ENCODE data around the gene FBLN7.

FBLN7 gene

DNA sequence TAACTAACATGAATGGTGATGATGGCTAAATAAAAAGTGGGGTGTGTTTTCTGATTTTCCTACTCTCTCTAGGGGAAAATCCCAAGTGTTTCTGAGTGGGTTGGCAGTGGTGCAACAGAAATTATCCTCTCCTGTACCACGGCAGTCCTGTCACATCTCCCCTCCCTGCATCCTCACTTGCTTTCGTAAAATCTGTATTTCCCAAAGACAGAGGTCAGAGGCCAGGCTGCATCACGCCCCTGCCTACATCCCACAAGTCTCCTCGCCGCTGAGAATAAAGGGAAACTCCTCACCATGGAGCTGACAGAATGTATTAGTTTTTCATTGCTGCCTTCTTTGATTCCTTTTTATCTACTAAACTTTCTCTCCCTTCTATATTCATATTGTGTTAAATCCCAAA is 13.1 kb downstream of the FBLN7 start:
- ChIA-PET POLR2A (no interaction called here), CTCF (interaction anchor here (1.3 to 2.2 kb wide), 2 partner anchors 29 to 108 kb away, joined by 3 to 6 read pairs; no protein-coding TSS in a partner anchor)
- no peak overlapping the region for H3K4me3 ChIP-seq (ENCODE audit: low read depth, low read length)
- DNase-seq (ENCODE audit: low read depth, low spot score) = no peak
- TF ChIP-seq, protein P1, sequence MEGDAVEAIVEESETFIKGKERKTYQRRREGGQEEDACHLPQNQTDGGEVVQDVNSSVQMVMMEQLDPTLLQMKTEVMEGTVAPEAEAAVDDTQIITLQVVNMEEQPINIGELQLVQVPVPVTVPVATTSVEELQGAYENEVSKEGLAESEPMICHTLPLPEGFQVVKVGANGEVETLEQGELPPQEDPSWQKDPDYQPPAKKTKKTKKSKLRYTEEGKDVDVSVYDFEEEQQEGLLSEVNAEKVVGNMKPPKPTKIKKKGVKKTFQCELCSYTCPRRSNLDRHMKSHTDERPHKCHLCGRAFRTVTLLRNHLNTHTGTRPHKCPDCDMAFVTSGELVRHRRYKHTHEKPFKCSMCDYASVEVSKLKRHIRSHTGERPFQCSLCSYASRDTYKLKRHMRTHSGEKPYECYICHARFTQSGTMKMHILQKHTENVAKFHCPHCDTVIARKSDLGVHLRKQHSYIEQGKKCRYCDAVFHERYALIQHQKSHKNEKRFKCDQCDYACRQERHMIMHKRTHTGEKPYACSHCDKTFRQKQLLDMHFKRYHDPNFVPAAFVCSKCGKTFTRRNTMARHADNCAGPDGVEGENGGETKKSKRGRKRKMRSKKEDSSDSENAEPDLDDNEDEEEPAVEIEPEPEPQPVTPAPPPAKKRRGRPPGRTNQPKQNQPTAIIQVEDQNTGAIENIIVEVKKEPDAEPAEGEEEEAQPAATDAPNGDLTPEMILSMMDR (IDR thresholded peaks at IDR 0.05; ENCODE audit: insufficient read depth, low read length, missing control alignments) = no peak

DNA sequence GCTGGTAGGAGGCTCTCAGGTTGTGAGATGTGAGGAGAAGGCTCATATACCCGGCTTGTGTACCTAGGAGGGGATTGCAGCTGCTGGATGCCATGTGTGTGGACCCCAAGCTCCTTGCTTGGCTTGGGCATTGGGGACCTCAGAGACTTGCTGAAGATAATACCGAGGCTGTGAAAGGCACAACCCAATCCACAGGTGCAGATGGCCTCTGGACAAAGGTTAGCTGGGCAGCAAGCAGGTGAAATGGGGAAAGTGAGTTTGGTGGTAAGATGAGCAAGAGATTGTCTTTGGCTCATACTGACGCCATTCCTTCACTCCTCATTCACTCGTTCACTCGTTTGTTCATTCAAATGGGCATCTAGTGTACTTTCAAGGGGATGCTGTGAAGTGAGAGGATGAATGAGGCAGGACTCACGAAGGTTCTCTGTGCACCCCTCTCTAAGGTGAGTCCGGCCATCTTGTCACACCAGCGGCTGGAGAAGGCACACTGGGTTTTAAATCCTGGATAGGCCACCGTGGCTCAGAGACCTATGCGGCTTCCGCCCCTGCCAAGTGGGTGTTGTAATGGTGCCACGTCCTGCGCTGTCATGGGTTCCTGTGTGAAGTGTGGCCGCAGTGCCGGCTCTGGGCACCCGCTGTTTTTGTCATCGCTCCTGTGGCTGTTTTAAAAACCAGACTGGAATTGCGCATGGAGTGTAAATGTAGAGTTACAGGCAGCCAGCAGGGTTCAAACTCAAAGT is 13.7 kb downstream of the FBLN7 start:
- DNase-seq (ENCODE audit: low read depth, low spot score) = no peak
- ChIA-PET CTCF (interaction anchor here (1.1 to 2.2 kb wide), 3 partner anchors 18 to 107 kb away, joined by 3 to 6 read pairs (median 3); no protein-coding TSS in a partner anchor), POLR2A (no interaction called here)
- H3K4me3 ChIP-seq (ENCODE audit: low read depth, low read length) = no peak overlapping the region
- TF ChIP-seq, protein P1 (IDR thresholded peaks at IDR 0.05; ENCODE audit: insufficient read depth, low read length, missing control alignments) = no peak

DNA sequence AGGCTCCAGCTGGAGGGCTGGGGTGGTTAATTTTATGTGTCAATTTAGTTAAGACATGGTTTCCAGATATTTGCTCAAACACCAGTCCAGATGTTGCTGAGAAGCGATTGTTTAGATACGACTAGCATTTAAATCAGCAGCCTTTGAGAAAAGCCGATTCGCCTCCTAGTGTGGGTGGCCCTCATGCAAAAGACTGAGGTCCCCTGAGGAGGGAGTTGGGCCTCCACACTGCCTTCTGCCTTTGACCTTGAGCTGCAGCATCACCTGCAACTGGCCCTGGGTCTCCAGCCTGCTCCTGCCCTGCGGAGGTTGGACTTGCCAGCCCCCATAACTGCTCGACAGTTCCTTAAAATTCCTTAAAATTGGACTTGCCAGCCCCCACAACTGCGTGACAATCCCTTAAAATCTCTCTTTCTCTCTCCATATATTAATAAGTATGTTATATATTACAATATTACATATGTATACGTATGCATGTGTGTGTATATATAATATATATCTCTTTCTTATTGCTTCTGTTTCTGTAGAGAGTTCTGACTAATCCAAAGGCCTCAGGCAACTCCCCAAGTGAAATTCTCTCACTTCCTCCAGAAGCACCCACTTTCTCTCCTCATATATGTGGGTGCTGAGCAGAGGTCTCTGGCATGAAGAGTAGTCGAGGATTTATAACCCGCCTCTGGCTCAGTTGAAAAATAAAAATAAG is 14.4 kb downstream of the FBLN7 start:
- no peak overlapping the region for H3K4me3 ChIP-seq (ENCODE audit: low read depth, low read length)
- TF ChIP-seq, protein P1 (IDR thresholded peaks at IDR 0.05; ENCODE audit: insufficient read depth, low read length, missing control alignments) = no peak
- ChIA-PET POLR2A (no interaction called here), CTCF (interaction anchor here (1.1 kb wide), 1 partner anchor 18 kb away, joined by 3 read pairs; no protein-coding TSS in a partner anchor)
- no peak for DNase-seq (ENCODE audit: low read depth, low spot score)

DNA sequence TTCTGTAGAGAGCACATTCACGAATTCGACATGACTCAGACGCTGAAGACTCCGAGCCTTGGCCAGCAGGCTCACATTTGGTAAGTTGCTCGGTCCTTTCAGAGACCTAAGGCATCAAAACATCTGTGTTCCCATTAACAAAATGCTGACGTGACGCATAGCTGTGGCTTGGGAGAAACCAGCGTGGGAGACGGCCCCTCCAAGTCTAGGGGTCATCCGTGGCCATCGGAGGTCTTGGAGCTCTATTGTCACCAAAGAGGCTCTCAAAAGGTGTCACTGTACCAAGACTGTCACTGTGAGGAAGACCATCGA is 14.9 kb downstream of the FBLN7 start:
- no peak overlapping the region for H3K4me3 ChIP-seq (ENCODE audit: low read depth, low read length)
- TF ChIP-seq, protein P1 (IDR thresholded peaks at IDR 0.05; ENCODE audit: insufficient read depth, low read length, missing control alignments) = no peak
- CTCF ChIA-PET = interaction anchor here (1.1 kb wide), 1 partner anchor 19 kb away, joined by 3 read pairs; no protein-coding TSS in a partner anchor
- no peak for DNase-seq (ENCODE audit: low read depth, low spot score)
- POLR2A ChIA-PET = no interaction called here

DNA sequence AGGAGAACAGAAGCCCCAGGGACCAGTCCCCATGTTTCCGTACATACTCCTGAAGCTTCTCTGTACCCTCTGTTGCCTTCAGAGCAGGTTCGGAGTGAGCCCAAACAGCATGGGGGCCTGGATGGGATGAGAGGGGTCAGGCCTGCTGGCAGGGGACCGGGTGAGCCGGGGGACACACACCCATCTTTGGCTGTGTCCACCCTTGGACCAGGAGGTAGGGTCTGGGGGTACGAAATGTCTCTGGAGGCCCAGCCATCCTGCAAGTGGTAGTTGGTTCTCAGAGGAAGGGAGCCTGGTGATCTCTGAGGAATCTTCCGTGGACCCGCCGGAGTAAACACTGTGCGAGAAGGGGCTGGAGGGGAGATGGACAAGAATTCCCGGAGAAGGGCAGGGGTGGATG is 15.3 kb downstream of the FBLN7 start:
- TF ChIP-seq, protein P1 (IDR thresholded peaks at IDR 0.05; ENCODE audit: insufficient read depth, low read length, missing control alignments) = no peak
- DNase-seq (ENCODE audit: low read depth, low spot score) = no peak
- ChIA-PET CTCF (interaction anchor here (1.1 kb wide), 1 partner anchor 19 kb away, joined by 3 read pairs; no protein-coding TSS in a partner anchor), POLR2A (no interaction called here)
- H3K4me3 ChIP-seq (ENCODE audit: low read depth, low read length) = no peak overlapping the region
